GM12878 (cell line): ENCODE data around the gene ZNF48. TPM values are rescaled to one million over a fixed set of nuclear protein-coding genes. Genes with fewer than 3 reads are reported as not detected.
A peak's percentile ranks its signal among the peaks of the same experiment; 100 is the strongest.

ENCODE experiments used
- ATAC-seq: fragments of 200-7000 bp; cut with Tn5 transposase; 3 replicates; pipeline ENCODE4 v1.9.1; 2020; ENCODE audit warnings: mild to moderate bottlenecking, moderate library complexity
- BruUV-seq: library from RNA; stranded (reverse); fragments of 400-500 nt; replicated peaks from 2 replicates; lab custom pipeline; 2021; lab: Mats Ljungman, UMichigan
- CTCF ChIA-PET: fragments of 300-600 bp; sonication (Branson Sonifier 250); formaldehyde crosslinking; extraction: SDS; loops from one replicate; lab custom pipeline; 2021; ENCODE audit warnings: inconsistent platforms; lab: Yijun Ruan, JAX
- POLR2A ChIA-PET: fragments of 350-600 bp; formaldehyde crosslinking; extraction: SDS; loops from one replicate; lab custom pipeline; 2021; ENCODE audit warnings: inconsistent platforms; lab: Charles Lee
- RAD21 ChIA-PET: fragments of 300-600 bp; sonication (Branson Sonifier 250); formaldehyde crosslinking; loops from one replicate; lab custom pipeline; 2023; ENCODE audit warnings: antibody characterized with exemption; ENCODE audit not compliant: unreplicated experiment; lab: Charles Lee
- SMC1A ChIA-PET: fragments of 300-600 bp; sonication (Branson Sonifier 250); formaldehyde crosslinking; loops from one replicate; lab custom pipeline; 2023; ENCODE audit not compliant: unreplicated experiment, uncharacterized antibody; lab: Charles Lee
- DNase-seq: peaks from one replicate; pipeline ENCODE4 v3.0.0-alpha.2; 2011; ENCODE audit warnings: low read depth, low spot score
- FAIRE-seq: peaks from 3 replicates; lab custom pipeline; 2011; peaks lifted over from hg19 to GRCh38; lab: Jason Lieb, UNC
- H2AFZ ChIP-seq: 2 replicates; pipeline ENCODE4 v1.6.0; 2011; ENCODE audit warnings: low read depth, low read length, control low read depth; ENCODE audit not compliant: control insufficient read depth
- H3K27ac ChIP-seq: 2 replicates; pipeline ENCODE4 v1.5.1; 2011; ENCODE audit warnings: control low read depth; ENCODE audit not compliant: control insufficient read depth, insufficient read depth
- H3K27me3 ChIP-seq, 2 experiments: replicated peaks in 1 of 2; 2 replicates each; pipeline versions ENCODE4 v1.6.0 to v1.6.1; 2011; ENCODE audit warnings: low read length in 1 of 2; ENCODE audit not compliant: control insufficient read depth in 2 of 2, insufficient read depth in 2 of 2
- H3K36me3 ChIP-seq, 2 experiments: 2 replicates each; pipeline ENCODE4 v1.5.1; 2011; ENCODE audit warnings: low read length in 1 of 2; ENCODE audit not compliant: control insufficient read depth in 2 of 2, insufficient read depth in 2 of 2
- H3K4me1 ChIP-seq: 2 replicates; pipeline ENCODE4 v1.6.1; 2011; ENCODE audit warnings: mild to moderate bottlenecking, low read length, moderate library complexity, mixed read lengths; ENCODE audit not compliant: control insufficient read depth, insufficient read depth
- H3K4me2 ChIP-seq: 2 replicates; pipeline ENCODE4 v1.6.0; 2011; ENCODE audit warnings: control low read depth; ENCODE audit not compliant: control insufficient read depth, insufficient read depth
- H3K4me3 ChIP-seq: fragments of 200-600 bp; sonication (generic); 2 replicates; pipeline ENCODE4 v1.5.1; 2016
- H3K79me2 ChIP-seq: 2 replicates; pipeline ENCODE4 v1.6.0; 2011; ENCODE audit warnings: low read length; ENCODE audit not compliant: control insufficient read depth, insufficient read depth
- H3K9ac ChIP-seq: 2 replicates; pipeline ENCODE4 v1.8.0; 2011; ENCODE audit warnings: low read length, control low read depth, mixed read lengths; ENCODE audit not compliant: control insufficient read depth, insufficient read depth
- H3K9me3 ChIP-seq: replicated peaks from 3 replicates; pipeline ENCODE4 v1.5.1; 2011; ENCODE audit warnings: mild to moderate bottlenecking, low read length; ENCODE audit not compliant: control insufficient read depth, insufficient read depth
- H4K20me1 ChIP-seq: 2 replicates; pipeline ENCODE4 v1.6.0; 2011; ENCODE audit not compliant: control insufficient read depth, insufficient read depth
- BHLHE40 ChIP-seq, 2 experiments: fragments of 450-650 bp in 1 of 2; IDR thresholded peaks; 2 replicates each; pipeline ENCODE4 v1.6.1; 2011 to 2017; ENCODE audit warnings: low read depth in 2 of 2, borderline replicate concordance in 1 of 2, improper control_type of control experiment in 1 of 2, low read length in 1 of 2, mild to moderate bottlenecking in 1 of 2
- KAT2A ChIP-seq: conservative IDR thresholded peaks from 2 replicates; pipeline ENCODE4 v1.6.1; 2011; ENCODE audit warnings: low read depth, low read length; ENCODE audit not compliant: control insufficient read depth
- MXI1 ChIP-seq: fragments of 150-350 bp; IDR thresholded peaks from 2 replicates; pipeline ENCODE4 v1.6.1; 2011; ENCODE audit warnings: low read depth, mild to moderate bottlenecking, inconsistent platforms, low read length, improper control_type of control experiment
- NBN ChIP-seq: fragments of 450-650 bp; IDR thresholded peaks from 2 replicates; pipeline ENCODE4 v1.6.1; 2016
- WGBS: methylation state at CpG from one replicate; pipeline ENCODE4 v1.1.6; 2016; ENCODE audit warnings: low lambda C conversion rate; ENCODE audit not compliant: insufficient replicate concordance, insufficient coverage; ENCODE audit errors: missing lambda C conversion rate; 5-methylcytosine and 5-hydroxymethylcytosine counted together
- in situ Hi-C: fragments of 300-500 bp; cut with MboI; formaldehyde crosslinking; loops from 9 replicates; pipeline ENCODE4 v1.14.3; 2018; ENCODE audit warnings: mixed read lengths
- intact Hi-C: fragments of 100-400 bp; cut with micrococcal nuclease; formaldehyde crosslinking; loops from one replicate; pipeline ENCODE4 v1.14.2; 2022; ENCODE audit not compliant: unreplicated experiment
- polyA plus RNA-seq, 11 experiments: library from polyadenylated mRNA; depleted of rRNA in 4 of 11; unstranded in 6 of 11; stranded (reverse) in 5 of 11; fragments of >200 nt; fragmentation: Nextera tagmentation in 4 of 11; fragmentation: Illumina TruSeq in 1 of 11; extraction: Ambion mirVana in 4 of 11; extraction: Trizol in 1 of 11; gene quantifications; 1 replicate in 1 of 11; 2 replicates in 10 of 11; pipeline versions ENCODE4 v1.2.1 to v1.2.3, GENCODE V29; 2011 to 2016; ENCODE audit warnings: inconsistent platforms in 2 of 11, missing spikeins in 2 of 11, low read depth in 1 of 11
- total RNA-seq, 4 experiments: library from RNA; depleted of rRNA in 3 of 4; stranded (reverse); fragments of >200 nt in 3 of 4; fragmentation: Illumina TruSeq in 1 of 4; extraction: Trizol in 1 of 4; gene quantifications; 2 replicates each; pipeline versions ENCODE4 v1.2.1 to v1.2.3, GENCODE V29; 2013 to 2021
- TF ChIP-seq, protein P1 (sequence below): fragments of 450-650 bp; formaldehyde crosslinking; IDR thresholded peaks from 2 replicates; pipeline ENCODE4 v1.5.0; 2022; ENCODE audit warnings: mild to moderate bottlenecking, missing genetic modification characterization
- TF ChIP-seq, protein P2 (sequence below): fragments of 450-650 bp; IDR thresholded peaks from 2 replicates; pipeline ENCODE4 v1.6.1; 2017; ENCODE audit warnings: low read depth, mild to moderate bottlenecking, moderate library complexity

ZNF48 gene
- total and polyA plus RNA-seq, 10 of the 15 experiments (the other 5 are each of a cell fraction or from before 2014, with no cell fraction given) = 0.14 to 12.0 (median 4.2) TPM

DNA sequence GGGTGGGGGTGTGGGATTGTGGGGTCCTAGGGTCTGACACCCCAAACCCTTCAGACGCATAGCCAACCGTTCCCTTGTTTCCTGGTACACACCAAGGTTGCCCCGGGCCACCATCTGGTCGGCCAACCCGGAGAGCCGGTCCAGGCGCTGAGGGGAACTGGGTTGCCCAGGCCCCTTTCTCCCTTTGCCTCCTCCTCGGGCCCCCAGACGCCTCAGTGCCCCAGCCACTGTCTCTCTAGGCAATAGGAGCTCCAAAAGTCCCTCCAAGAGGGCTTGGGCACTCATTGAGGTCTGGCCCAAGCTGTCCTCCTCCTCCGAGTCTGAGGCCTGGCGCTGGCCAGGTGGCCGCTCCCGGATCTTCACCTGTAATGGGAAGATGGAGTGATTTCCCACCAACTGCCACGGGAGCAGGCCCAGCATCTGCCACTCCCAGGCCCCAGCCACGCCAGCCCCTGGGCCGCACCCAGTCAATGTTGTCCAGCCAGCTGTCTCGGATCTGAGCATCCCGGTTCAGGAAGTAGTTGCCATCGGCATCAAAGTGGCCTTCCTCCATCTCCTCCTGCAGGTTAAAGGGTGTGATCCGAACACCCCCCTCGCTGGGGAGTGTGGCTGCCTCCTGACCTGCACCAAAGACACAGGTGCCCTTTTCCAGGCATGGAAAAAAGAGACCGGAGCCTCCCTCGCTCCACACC, 41.6 kb upstream of the ZNF48 start:
- Histone ChIP-seq H3K36me3 (peaks cover 3 to 17% of the 10 kb centered on the region in 2 experiments), H3K4me1 (peaks cover 40% of the 10 kb centered on the region), H3K27me3 (no peaks in the 10 kb centered on the region), H2AFZ (no peak overlapping the region), H3K79me2 (peaks cover 18% of the 10 kb centered on the region), H3K4me2 (peak overlapping the region; percentile 99; the same call in 1 of the 2 replicates), H3K4me3 (peak overlapping the region; percentile 94; the same call in 1 of the 2 replicates), H3K27ac (no peak overlapping the region), H4K20me1 (peaks cover 8% of the 10 kb centered on the region), H3K9ac (peak overlapping the region; percentile 88; the same call in 1 of the 2 replicates), H3K9me3 (no peaks in the 10 kb centered on the region)
- 88% methylated on average over 21 of the region's 23 CpGs for WGBS
- ATAC-seq = no peak
- ChIA-PET RAD21 (interaction anchor here (1.1 to 4.3 kb wide), 4 partner anchors 12 to 56 kb away, joined by 3 to 33 read pairs (median 8); partner anchors contain the start of gene TBC1D10B), CTCF (interaction anchor here (0.8 to 2.8 kb wide), 6 partner anchors 16 to 262 kb away, joined by 3 to 15 read pairs (median 4); partner anchors contain the start of genes TBC1D10B and ZNF771), SMC1A (interaction anchor here (0.8 to 2.0 kb wide), 3 partner anchors 11 to 261 kb away, joined by 3 to 5 read pairs (median 4); no protein-coding TSS in a partner anchor), POLR2A (interaction anchor here (0.6 to 3.8 kb wide), 7 partner anchors 12 to 227 kb away, joined by 3 to 21 read pairs (median 4); partner anchors contain the start of genes CORO1A, SEPTIN1 and TBC1D10B)
- in situ Hi-C loops = no loop called here
- no peak for FAIRE-seq
- DNase-seq = no peak
- intact Hi-C loops = loop anchor here (2.0 to 10.0 kb wide), 2 partner anchors 17 to 259 kb away; partner anchors contain the start of genes TBC1D10B, TBX6 and YPEL3
- no TSS peak for BruUV-seq
- TF ChIP-seq, protein P1, sequence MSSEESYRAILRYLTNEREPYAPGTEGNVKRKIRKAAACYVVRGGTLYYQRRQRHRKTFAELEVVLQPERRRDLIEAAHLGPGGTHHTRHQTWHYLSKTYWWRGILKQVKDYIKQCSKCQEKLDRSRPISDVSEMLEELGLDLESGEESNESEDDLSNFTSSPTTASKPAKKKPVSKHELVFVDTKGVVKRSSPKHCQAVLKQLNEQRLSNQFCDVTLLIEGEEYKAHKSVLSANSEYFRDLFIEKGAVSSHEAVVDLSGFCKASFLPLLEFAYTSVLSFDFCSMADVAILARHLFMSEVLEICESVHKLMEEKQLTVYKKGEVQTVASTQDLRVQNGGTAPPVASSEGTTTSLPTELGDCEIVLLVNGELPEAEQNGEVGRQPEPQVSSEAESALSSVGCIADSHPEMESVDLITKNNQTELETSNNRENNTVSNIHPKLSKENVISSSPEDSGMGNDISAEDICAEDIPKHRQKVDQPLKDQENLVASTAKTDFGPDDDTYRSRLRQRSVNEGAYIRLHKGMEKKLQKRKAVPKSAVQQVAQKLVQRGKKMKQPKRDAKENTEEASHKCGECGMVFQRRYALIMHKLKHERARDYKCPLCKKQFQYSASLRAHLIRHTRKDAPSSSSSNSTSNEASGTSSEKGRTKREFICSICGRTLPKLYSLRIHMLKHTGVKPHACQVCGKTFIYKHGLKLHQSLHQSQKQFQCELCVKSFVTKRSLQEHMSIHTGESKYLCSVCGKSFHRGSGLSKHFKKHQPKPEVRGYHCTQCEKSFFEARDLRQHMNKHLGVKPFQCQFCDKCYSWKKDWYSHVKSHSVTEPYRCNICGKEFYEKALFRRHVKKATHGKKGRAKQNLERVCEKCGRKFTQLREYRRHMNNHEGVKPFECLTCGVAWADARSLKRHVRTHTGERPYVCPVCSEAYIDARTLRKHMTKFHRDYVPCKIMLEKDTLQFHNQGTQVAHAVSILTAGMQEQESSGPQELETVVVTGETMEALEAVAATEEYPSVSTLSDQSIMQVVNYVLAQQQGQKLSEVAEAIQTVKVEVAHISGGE (CRISPR knock-in tag) = no peak
- TF ChIP-seq, protein P2, sequence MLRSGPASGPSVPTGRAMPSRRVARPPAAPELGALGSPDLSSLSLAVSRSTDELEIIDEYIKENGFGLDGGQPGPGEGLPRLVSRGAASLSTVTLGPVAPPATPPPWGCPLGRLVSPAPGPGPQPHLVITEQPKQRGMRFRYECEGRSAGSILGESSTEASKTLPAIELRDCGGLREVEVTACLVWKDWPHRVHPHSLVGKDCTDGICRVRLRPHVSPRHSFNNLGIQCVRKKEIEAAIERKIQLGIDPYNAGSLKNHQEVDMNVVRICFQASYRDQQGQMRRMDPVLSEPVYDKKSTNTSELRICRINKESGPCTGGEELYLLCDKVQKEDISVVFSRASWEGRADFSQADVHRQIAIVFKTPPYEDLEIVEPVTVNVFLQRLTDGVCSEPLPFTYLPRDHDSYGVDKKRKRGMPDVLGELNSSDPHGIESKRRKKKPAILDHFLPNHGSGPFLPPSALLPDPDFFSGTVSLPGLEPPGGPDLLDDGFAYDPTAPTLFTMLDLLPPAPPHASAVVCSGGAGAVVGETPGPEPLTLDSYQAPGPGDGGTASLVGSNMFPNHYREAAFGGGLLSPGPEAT = no peak
- TF ChIP-seq NBN (no peak), KAT2A (no peak), BHLHE40 (IDR thresholded peaks at IDR 0.05; ENCODE audit: borderline replicate concordance in 1 of 2, low read depth in 2 of 2, low read length in 1 of 2) (no peak), MXI1 (no peak)
